Measurements from ENCODE around the gene FAM193B. TPM values are rescaled to one million over a fixed set of nuclear protein-coding genes. Genes with fewer than 3 reads are reported as not detected.

The FAM193B gene
- total and polyA plus RNA-seq, 9 of the 15 experiments (the other 6 are each of a cell fraction or from before 2014, with no cell fraction given): 4.4 to 76.4 (median 37.3) TPM

DNA sequence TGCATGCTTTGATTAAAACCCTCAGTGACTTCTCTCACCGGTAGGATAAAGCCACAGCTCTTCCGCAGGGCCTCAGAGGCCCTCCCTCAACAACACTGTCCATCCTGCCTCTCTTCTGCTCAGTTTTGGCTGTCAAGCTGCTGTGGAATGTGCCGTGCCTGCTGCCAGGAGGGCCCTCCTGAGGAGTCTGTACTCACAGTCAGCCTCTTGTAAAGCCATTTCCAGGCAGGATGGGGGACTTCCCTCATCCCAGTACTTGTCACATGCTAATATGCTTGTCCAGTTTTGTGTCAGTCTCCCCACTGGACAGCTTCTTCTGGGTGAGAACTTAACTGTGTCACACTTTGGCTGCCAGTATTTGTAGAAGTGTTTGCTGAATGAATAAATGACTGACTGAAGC lies 23.7 kb downstream of the FAM193B start:
- BruUV-seq (replicated peaks): no TSS peak
- DNase-seq (ENCODE audit: extremely low read depth in 1 of 4, low spot score in 3 of 4) (no peak), FAIRE-seq (no peak), ATAC-seq (no peak)
- H4K20me1 ChIP-seq (replicated peaks; ENCODE audit: control insufficient read depth, insufficient read depth, low read length): peaks cover 17% of the 10 kb centered on the region
- WGBS (ENCODE audit: insufficient coverage, low coverage, missing lambda C conversion rate): 74% methylated on average over 3 of the region's 3 CpGs
- H3K27ac ChIP-seq (ENCODE audit: extremely low read depth, low read depth, low read length): no peak overlapping the region; the same call in 2 of the 3 replicates
- H2AFZ ChIP-seq (ENCODE audit: low read depth, low read length): no peak overlapping the region
- no peaks in the 10 kb centered on the region for H3K9me3 ChIP-seq (replicated peaks; ENCODE audit: control insufficient read depth, insufficient read depth, low read depth, low read length)
- ChIA-PET CTCF (ENCODE audit: low intra/inter-chr PET ratio) (no interaction called here), POLR2A (interaction anchor here (0.5 to 4.9 kb wide), 6 partner anchors 8 to 821 kb away, joined by 3 to 28 read pairs (median 6); partner anchors contain the start of gene DDX41)
- H3K79me2 ChIP-seq (ENCODE audit: control insufficient read depth, insufficient read depth, low read length): no peaks in the 10 kb centered on the region
- no peak overlapping the region for H3K4me3 ChIP-seq
- peaks cover 3% of the 10 kb centered on the region for H3K9me1 ChIP-seq (ENCODE audit: control insufficient read depth, insufficient read depth, low read length)
- peaks cover 24 to 28% of the 10 kb centered on the region in 2 experiments for H3K4me1 ChIP-seq (replicated peaks in 1 of 2; ENCODE audit: control insufficient read depth in 2 of 2, insufficient read depth in 2 of 2, low read length in 2 of 2)
- in situ Hi-C loops (cut with MboI): no loop called here
- TF ChIP-seq MEIS2 (IDR thresholded peaks at IDR 0.05; ENCODE audit: partially characterized antibody): no peak
- no peaks in the 10 kb centered on the region for H3K27me3 ChIP-seq (ENCODE audit: control insufficient read depth in 2 of 2, insufficient read depth in 2 of 2, low read length in 2 of 2)
- no peak overlapping the region for H3K4me2 ChIP-seq (ENCODE audit: insufficient read depth, low read length)
- H3K9ac ChIP-seq (ENCODE audit: insufficient read depth in 1 of 2, low read depth in 2 of 2, low read length in 2 of 2): 0 out of 4 replicates have a peak overlapping the region, but pooled peaks of 1 of the 2 experiments have one; percentile 29
- H3K36me3 ChIP-seq (ENCODE audit: control insufficient read depth, insufficient read depth, low read length): peaks cover 88% of the 10 kb centered on the region
- intact Hi-C loops (cut with micrococcal nuclease): no loop called here

- peaks cover 88% of the 10 kb centered on the region for H3K36me3 ChIP-seq (ENCODE audit: control insufficient read depth, insufficient read depth, low read length)
- peaks cover 17% of the 10 kb centered on the region for H4K20me1 ChIP-seq (replicated peaks; ENCODE audit: control insufficient read depth, insufficient read depth, low read length)
- peaks cover 24 to 30% of the 10 kb centered on the region in 2 experiments for H3K4me1 ChIP-seq (replicated peaks in 1 of 2; ENCODE audit: control insufficient read depth in 2 of 2, insufficient read depth in 2 of 2, low read length in 2 of 2)
- DNase-seq (ENCODE audit: extremely low read depth in 1 of 4, low spot score in 3 of 4): peak; percentile 43 to 87 (median 64)
- CTCF ChIA-PET (ENCODE audit: low intra/inter-chr PET ratio): no interaction called here
- H3K27me3 ChIP-seq (ENCODE audit: control insufficient read depth in 2 of 2, insufficient read depth in 2 of 2, low read length in 2 of 2): no peaks in the 10 kb centered on the region
- peak overlapping the region; percentile 9; the same call in 2 of the 3 replicates for H3K27ac ChIP-seq (ENCODE audit: extremely low read depth, low read depth, low read length)
- H3K4me2 ChIP-seq (ENCODE audit: insufficient read depth, low read length): peak overlapping the region; percentile 64
- no peaks in the 10 kb centered on the region for H3K79me2 ChIP-seq (ENCODE audit: control insufficient read depth, insufficient read depth, low read length)
- intact Hi-C loops (cut with micrococcal nuclease) (no loop called here), in situ Hi-C loops (cut with MboI) (no loop called here)
- ATAC-seq: peak; percentile 87
- POLR2A ChIA-PET: interaction anchor here (0.6 to 4.9 kb wide), 7 partner anchors 10 to 590 kb away, joined by 3 to 28 read pairs (median 6); partner anchors contain the start of gene DDX41
- no peak overlapping the region for H3K4me3 ChIP-seq
- peak; percentile 95 for FAIRE-seq
- H2AFZ ChIP-seq (ENCODE audit: low read depth, low read length): no peak overlapping the region
- WGBS (ENCODE audit: insufficient coverage, low coverage, missing lambda C conversion rate): 24% methylated on average over 12 of the region's 12 CpGs
- no TSS peak for BruUV-seq (replicated peaks)
- H3K9ac ChIP-seq (ENCODE audit: insufficient read depth in 1 of 2, low read depth in 2 of 2, low read length in 2 of 2): peak overlapping the region; percentile 0 to 86; a peak in 3 of 4 replicates
- H3K9me1 ChIP-seq (ENCODE audit: control insufficient read depth, insufficient read depth, low read length): peaks cover 3% of the 10 kb centered on the region
- no peaks in the 10 kb centered on the region for H3K9me3 ChIP-seq (replicated peaks; ENCODE audit: control insufficient read depth, insufficient read depth, low read depth, low read length)
- TF ChIP-seq GTF2A2 (tag; IDR thresholded peaks at IDR 0.05) (no peak), MAFK (IDR thresholded peaks at IDR 0.05; ENCODE audit: low read length) (no peak), EP400 (IDR thresholded peaks at IDR 0.05) (no peak), DDX20 (tag; IDR thresholded peaks at IDR 0.05; ENCODE audit: low read depth) (no peak), ZC3H11A (IDR thresholded peaks at IDR 0.05; ENCODE audit: low read depth, low read length) (no peak), HINFP (tag; conservative IDR thresholded peaks at IDR 0.05; ENCODE audit: low read depth) (no peak), TFAM (CRISPR knock-in tag; conservative IDR thresholded peaks at IDR 0.05) (no peak)
- TF ChIP-seq, protein P1, sequence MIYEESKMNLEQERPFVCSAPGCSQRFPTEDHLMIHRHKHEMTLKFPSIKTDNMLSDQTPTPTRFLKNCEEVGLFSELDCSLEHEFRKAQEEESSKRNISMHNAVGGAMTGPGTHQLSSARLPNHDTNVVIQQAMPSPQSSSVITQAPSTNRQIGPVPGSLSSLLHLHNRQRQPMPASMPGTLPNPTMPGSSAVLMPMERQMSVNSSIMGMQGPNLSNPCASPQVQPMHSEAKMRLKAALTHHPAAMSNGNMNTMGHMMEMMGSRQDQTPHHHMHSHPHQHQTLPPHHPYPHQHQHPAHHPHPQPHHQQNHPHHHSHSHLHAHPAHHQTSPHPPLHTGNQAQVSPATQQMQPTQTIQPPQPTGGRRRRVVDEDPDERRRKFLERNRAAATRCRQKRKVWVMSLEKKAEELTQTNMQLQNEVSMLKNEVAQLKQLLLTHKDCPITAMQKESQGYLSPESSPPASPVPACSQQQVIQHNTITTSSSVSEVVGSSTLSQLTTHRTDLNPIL (CRISPR knock-in tag; IDR thresholded peaks at IDR 0.05): no peak
These were observed 24.8 kb downstream of the FAM193B start for GRCh38 chr5:177529247-177530203.

Data from K562 (cell line).